Measurements from ENCODE around the gene DOCK10.

DNA sequence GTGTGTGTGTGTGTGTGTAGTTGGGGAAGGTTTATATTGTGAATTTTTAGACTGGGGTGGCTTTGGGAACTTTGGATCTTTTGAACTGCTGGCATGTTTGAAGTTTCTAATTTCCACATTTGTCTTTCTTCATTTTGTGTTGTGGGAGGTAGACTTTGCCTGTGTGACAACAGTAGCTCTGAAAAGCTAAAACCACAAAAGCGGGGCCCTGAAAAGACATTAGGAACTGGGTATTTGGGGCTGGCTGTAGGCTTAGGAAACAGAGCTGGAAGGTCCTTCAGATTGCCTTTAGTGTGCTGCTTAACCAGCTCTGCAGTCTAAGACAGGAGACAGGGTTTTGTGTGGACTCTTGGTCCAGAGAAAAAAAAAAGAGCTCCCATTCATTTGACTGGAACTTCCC lies 27.2 kb upstream of the DOCK10 start:
- TF ChIP-seq, protein P1, sequence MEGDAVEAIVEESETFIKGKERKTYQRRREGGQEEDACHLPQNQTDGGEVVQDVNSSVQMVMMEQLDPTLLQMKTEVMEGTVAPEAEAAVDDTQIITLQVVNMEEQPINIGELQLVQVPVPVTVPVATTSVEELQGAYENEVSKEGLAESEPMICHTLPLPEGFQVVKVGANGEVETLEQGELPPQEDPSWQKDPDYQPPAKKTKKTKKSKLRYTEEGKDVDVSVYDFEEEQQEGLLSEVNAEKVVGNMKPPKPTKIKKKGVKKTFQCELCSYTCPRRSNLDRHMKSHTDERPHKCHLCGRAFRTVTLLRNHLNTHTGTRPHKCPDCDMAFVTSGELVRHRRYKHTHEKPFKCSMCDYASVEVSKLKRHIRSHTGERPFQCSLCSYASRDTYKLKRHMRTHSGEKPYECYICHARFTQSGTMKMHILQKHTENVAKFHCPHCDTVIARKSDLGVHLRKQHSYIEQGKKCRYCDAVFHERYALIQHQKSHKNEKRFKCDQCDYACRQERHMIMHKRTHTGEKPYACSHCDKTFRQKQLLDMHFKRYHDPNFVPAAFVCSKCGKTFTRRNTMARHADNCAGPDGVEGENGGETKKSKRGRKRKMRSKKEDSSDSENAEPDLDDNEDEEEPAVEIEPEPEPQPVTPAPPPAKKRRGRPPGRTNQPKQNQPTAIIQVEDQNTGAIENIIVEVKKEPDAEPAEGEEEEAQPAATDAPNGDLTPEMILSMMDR (IDR thresholded peaks at IDR 0.05), result no peak
- no peak for TF ChIP-seq EP300 (IDR thresholded peaks at IDR 0.05)

All from stomach (tissue), 4 donors.